IgD-negative memory B cell (primary cell): ENCODE data around the gene OGA. TPM values are rescaled to one million over a fixed set of nuclear protein-coding genes. Genes with fewer than 3 reads are reported as not detected.

Experiments
- H3K27ac Mint-ChIP-seq, 3 donors: one replicate each; pipeline ENCODE4 v1.8.0; 2020 to 2022; ENCODE audit warnings: mild to moderate bottlenecking in 3 of 3, mixed read lengths in 3 of 3, moderate library complexity in 1 of 3
- H3K27me3 Mint-ChIP-seq: one replicate; pipeline ENCODE4 v1.8.0; 2021; ENCODE audit warnings: mixed read lengths
- H3K36me3 Mint-ChIP-seq: one replicate; pipeline ENCODE4 v1.8.0; 2020; ENCODE audit warnings: mild to moderate bottlenecking, mixed read lengths
- H3K4me1 Mint-ChIP-seq, 3 donors: one replicate each; pipeline ENCODE4 v1.8.0; 2020 to 2022; ENCODE audit warnings: mixed read lengths in 3 of 3, mild to moderate bottlenecking in 1 of 3
- H3K4me3 Mint-ChIP-seq, 4 donors: one replicate each; pipeline ENCODE4 v1.8.0; 2020 to 2022; ENCODE audit warnings: mild to moderate bottlenecking in 4 of 4, mixed read lengths in 4 of 4, moderate library complexity in 3 of 4
- H3K9me3 Mint-ChIP-seq, 3 donors: one replicate each; pipeline ENCODE4 v1.8.0; 2020 to 2021; ENCODE audit warnings: mixed read lengths in 3 of 3, mild to moderate bottlenecking in 1 of 3
- polyA plus RNA-seq: library from polyadenylated mRNA; unstranded; fragments of 300-500 nt; fragmentation: Illumina TruSeq; gene quantifications from one replicate; pipeline ENCODE4 v1.2.3, GENCODE V29; 2021

OGA gene
- polyA plus RNA-seq, 1 donor from 2014 or later: 47.8 TPM

DNA sequence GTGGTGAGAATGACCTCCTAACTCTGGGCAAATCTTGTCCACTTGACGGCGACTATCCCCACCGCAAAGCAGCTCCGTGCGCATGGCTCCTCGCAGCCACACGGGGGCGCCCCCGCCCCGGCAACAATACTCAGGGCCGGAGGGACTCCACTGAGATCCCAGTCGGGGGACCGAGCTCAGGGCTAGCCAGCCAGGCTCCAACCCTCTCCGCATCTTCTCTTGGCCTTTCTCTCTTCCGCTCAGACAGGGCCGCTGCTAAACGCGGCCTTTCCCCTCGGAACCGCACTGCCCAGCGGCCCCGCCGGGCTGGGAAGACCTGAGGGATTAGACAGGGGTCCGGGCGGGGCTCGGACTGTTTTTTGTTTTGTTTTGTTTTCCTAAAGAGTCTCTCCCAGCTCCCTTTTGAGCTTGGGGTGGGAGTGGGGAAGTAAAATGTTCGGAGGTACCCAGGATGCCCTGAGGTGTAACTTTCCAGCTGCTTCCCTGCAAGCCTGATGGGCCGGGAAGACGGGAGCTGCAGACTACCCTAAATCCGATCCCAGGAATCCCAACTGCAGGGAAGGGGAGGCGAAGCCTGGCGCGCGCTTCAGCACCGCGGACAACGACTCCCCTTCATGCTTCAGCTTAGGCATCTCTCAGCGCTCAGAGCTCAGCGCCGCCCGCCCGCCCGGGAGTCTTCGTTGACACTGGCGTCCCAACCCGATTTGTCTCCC lies 22.7 kb upstream of the OGA start:
- Mint-ChIP-seq H3K4me3 (peak overlapping the region; percentile 68 to 97 (median 91)), H3K27ac (peak overlapping the region; percentile 27 to 84 (median 55)), H3K4me1 (peaks cover 26 to 47% (median 38%) of the 10 kb centered on the region in 3 donors), H3K27me3 (peaks cover 3% of the 10 kb centered on the region), H3K9me3 (no peaks in the 10 kb centered on the region), H3K36me3 (no peaks in the 10 kb centered on the region)

GRCh38 chr10:101840102-101840684 lies 21.9 kb upstream of the OGA start:
- Mint-ChIP-seq H3K9me3 (no peaks in the 10 kb centered on the region), H3K4me1 (peaks cover 29 to 50% (median 40%) of the 10 kb centered on the region in 3 donors), H3K27ac (peak overlapping the region in 2 of 3 donors; percentile 27 to 84), H3K4me3 (peak overlapping the region; percentile 68 to 97 (median 91)), H3K36me3 (no peaks in the 10 kb centered on the region), H3K27me3 (peaks cover 3% of the 10 kb centered on the region)

DNA sequence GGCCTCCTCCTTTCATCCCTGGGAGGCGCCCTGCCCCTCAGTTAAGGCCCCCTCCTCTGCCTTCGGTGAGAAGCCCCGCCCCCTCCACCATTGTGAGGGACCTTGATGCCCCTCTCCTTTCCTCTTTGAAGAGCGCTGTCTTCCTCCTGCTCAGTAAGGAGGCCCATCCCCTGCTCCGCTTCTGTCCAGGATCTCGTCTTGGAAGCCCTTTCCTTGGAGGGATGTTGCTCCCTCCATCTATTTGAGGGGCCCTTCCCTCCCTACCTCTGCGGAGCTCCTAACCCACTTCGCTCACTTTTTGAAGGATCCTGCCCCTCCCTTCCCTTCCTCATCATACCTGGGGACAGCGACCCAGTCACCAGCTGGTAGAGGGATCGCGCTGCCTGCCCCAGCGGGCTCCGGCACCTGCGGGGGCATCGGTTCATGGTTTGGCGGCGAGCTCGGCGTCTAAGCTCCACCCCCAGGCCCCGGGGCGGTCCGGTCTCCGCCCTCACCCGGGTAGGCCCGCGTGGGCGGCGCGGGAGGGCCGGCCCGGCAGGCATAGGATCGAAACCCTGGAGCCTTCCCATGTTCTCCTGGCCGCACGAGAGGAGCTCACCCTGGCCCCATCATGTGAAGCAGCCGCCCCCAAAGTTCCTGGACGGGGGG lies 21.3 kb upstream of the OGA start:
- H3K36me3 Mint-ChIP-seq: no peaks in the 10 kb centered on the region
- H3K4me1 Mint-ChIP-seq: peaks cover 34 to 54% (median 41%) of the 10 kb centered on the region in 3 donors
- no peaks in the 10 kb centered on the region for H3K9me3 Mint-ChIP-seq
- peak overlapping the region in 2 of 3 donors; percentile 69 to 80 for H3K27ac Mint-ChIP-seq
- H3K27me3 Mint-ChIP-seq: peaks cover 3% of the 10 kb centered on the region
- H3K4me3 Mint-ChIP-seq: peak overlapping the region; percentile 52 to 92 (median 78)

DNA sequence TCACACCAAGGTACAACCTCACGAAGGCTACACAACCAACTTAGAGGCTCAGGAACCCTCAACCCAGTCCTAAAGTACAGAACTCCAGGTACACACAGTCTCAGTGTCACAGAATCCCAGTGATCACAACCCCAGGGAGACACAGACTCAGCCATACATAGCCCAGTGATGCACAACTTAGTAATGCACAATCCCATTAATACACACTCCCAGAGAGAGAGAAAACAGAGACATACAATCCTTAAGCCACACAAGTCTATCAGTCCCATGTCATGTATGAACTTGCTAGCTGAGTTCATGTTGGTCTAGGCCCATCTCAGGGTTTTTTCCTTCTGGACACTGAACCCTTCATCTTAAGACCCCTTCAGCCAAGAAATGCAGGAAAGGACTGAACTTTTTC lies 20.8 kb upstream of the OGA start:
- Mint-ChIP-seq H3K4me3 (peak overlapping the region; percentile 36 to 92 (median 70)), H3K9me3 (no peaks in the 10 kb centered on the region), H3K4me1 (peaks cover 29 to 49% (median 37%) of the 10 kb centered on the region in 3 donors), H3K36me3 (no peaks in the 10 kb centered on the region), H3K27me3 (peaks cover 3% of the 10 kb centered on the region), H3K27ac (peak overlapping the region in 1 of 3 donors; percentile 69)

DNA sequence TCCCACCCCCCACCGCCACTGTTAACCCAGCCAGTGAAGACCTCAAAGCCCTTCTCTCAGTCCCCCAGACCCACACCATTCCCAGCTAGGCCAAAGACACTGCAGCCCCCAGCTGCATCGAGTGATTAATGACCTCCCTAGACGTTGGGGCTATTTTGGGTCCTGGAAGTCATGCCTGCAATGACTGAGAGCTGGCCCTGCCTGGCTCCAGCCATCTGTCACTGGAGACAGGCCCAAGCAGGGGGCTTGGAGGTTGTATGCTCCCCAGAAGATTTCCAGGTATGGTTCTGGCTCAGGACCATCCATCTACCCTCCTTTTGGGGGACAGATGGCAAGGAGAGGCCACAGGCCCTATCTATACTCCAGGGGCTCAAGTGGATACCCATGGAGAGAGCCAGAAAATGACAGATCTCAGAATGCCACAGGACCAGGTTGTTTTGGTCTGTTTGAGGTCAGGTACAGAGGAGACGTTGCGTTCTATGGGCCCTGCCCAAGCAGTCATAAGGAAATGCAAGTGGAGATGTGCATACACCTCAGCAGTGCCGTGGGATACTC lies 20.2 kb upstream of the OGA start:
- H3K4me1 Mint-ChIP-seq: peaks cover 29 to 50% (median 36%) of the 10 kb centered on the region in 3 donors
- H3K4me3 Mint-ChIP-seq: peak overlapping the region in 2 of 4 donors; percentile 52 to 60
- no peaks in the 10 kb centered on the region for H3K36me3 Mint-ChIP-seq
- peaks cover 3% of the 10 kb centered on the region for H3K27me3 Mint-ChIP-seq
- peak overlapping the region in 1 of 3 donors; percentile 69 for H3K27ac Mint-ChIP-seq
- no peaks in the 10 kb centered on the region for H3K9me3 Mint-ChIP-seq

DNA sequence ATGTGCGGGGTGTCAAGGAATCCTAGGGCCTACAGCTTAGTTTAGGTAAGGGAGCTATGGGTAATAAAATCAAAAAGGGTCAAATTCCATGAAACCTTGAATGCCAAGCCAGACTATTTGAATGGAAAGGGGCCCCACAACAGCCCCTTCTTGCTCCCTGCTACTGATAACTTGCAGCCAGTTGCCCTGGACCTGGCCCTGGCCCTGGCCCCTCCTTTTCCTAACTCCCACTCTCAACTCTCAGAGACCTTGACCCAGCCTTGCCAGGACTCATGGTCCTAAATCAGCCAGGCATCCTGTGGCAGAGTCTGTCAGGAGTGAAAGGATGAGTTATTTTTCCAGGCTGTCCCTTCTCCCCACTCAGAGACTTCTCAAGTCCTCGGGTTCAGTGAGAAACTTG lies 19.5 kb upstream of the OGA start:
- H3K27ac Mint-ChIP-seq: no peak overlapping the region
- peaks cover 3% of the 10 kb centered on the region for H3K27me3 Mint-ChIP-seq

DNA sequence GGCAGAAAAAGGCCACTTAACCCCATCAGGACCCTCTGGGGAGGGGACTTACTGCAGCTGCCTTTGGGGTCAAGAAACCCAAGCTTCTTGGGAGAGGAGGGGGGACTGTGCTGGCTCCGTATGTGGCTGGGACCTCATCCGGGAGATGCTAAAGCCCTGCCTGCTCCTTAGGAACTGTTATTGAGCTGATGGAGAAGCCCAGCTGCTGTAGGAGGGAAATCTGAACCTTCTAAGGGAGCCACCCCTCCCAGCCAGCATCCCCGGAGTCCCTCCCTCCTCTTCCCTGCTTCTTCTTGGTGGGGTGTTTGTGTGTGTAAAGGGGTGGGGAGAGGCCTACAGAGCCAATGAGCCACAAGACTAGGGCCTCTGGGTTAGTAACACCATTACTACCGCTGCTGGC lies 17.1 kb upstream of the OGA start:
- Mint-ChIP-seq H3K27me3 (no peaks in the 10 kb centered on the region), H3K4me1 (peaks cover 10 to 48% (median 36%) of the 10 kb centered on the region in 3 donors), H3K27ac (peak overlapping the region in 2 of 3 donors; percentile 40 to 84), H3K4me3 (peak overlapping the region in 1 of 4 donors; percentile 19), H3K9me3 (no peaks in the 10 kb centered on the region), H3K36me3 (no peaks in the 10 kb centered on the region)

More for the DNA sequence above, 19.5 kb upstream of the OGA start:
- Mint-ChIP-seq H3K4me1 (peaks cover 26 to 51% (median 34%) of the 10 kb centered on the region in 3 donors), H3K36me3 (no peaks in the 10 kb centered on the region), H3K4me3 (no peak overlapping the region), H3K9me3 (no peaks in the 10 kb centered on the region)

GRCh38 chr10:101834341-101834740 lies 16.1 kb upstream of the OGA start:
- H3K4me1 Mint-ChIP-seq: peaks cover 10 to 50% (median 34%) of the 10 kb centered on the region in 3 donors
- no peaks in the 10 kb centered on the region for H3K36me3 Mint-ChIP-seq
- H3K4me3 Mint-ChIP-seq: peak overlapping the region in 2 of 4 donors; percentile 54 to 56
- no peaks in the 10 kb centered on the region for H3K27me3 Mint-ChIP-seq
- H3K27ac Mint-ChIP-seq: peak overlapping the region in 2 of 3 donors; percentile 12 to 59
- H3K9me3 Mint-ChIP-seq: no peaks in the 10 kb centered on the region

DNA sequence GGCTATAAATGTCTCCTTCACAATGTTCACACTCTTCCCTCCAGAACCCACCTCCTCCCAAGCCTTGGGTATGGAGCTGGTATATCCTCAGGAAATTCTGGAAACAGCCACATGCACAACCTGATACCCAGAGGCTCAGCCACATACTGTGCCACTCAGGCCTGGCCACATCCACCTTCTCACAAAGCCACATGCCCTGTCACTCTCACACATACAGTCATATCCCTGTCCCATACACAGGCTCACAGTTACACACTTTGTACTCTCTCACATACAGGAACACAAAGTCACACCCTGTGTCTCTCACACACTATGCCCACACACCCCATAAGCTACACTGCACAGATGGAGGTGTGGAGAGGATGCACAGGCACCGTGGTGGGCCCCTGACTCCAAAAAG lies 15.2 kb upstream of the OGA start:
- peaks cover 2% of the 10 kb centered on the region for H3K36me3 Mint-ChIP-seq

GRCh38 chr10:101832325-101832771 lies 14.1 kb upstream of the OGA start:
- H3K27me3 Mint-ChIP-seq: no peaks in the 10 kb centered on the region
- H3K36me3 Mint-ChIP-seq: peaks cover 2% of the 10 kb centered on the region
- H3K9me3 Mint-ChIP-seq: no peaks in the 10 kb centered on the region
- peak overlapping the region in 2 of 3 donors; percentile 94 to 99 for H3K27ac Mint-ChIP-seq
- no peak overlapping the region for H3K4me3 Mint-ChIP-seq
- H3K4me1 Mint-ChIP-seq: peaks cover 10 to 39% (median 30%) of the 10 kb centered on the region in 3 donors

More for the DNA sequence above, 15.2 kb upstream of the OGA start:
- no peaks in the 10 kb centered on the region for H3K27me3 Mint-ChIP-seq
- H3K9me3 Mint-ChIP-seq: no peaks in the 10 kb centered on the region
- H3K27ac Mint-ChIP-seq: peak overlapping the region; percentile 53 to 91 (median 81)
- H3K4me1 Mint-ChIP-seq: peaks cover 10 to 43% (median 32%) of the 10 kb centered on the region in 3 donors
- H3K4me3 Mint-ChIP-seq: peak overlapping the region in 3 of 4 donors; percentile 25 to 73 (median 28)

DNA sequence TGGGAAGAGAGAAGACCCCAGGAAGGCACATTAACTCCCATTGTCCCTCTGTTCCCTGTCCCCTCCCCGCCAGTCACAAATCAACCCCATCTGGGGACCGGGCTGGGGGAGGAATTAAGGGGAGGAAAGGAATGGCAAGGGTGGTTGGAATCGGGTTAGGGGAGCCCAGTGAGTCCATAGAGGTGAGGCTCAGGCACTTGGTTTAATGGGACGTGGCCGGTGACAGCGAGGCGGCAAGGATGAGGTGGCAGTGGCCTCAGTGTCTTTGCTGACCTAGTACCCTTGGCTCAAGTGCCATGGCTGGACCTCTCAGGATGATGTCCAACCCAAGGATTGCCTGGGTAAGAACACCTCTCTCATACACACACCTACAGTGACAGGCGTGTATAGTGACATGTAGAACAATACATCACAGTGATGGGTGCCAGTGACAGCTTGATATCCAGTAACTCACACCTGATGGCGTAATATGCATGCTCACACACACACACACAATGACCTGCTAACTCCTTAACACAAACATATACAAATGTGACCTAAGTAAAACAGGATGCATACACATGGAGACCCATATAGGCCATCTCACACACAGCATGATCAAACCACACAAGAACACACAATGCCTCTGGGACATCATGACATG lies 13.0 kb upstream of the OGA start:
- Mint-ChIP-seq H3K4me3 (peak overlapping the region; percentile 76 to 94 (median 89)), H3K4me1 (peaks cover 12 to 40% (median 30%) of the 10 kb centered on the region in 3 donors), H3K27me3 (no peaks in the 10 kb centered on the region), H3K9me3 (no peaks in the 10 kb centered on the region), H3K27ac (peak overlapping the region; percentile 94 to 99 (median 98)), H3K36me3 (peaks cover 2% of the 10 kb centered on the region)

- Mint-ChIP-seq H3K9me3 (no peaks in the 10 kb centered on the region), H3K4me1 (peaks cover 9 to 36% (median 25%) of the 10 kb centered on the region in 3 donors)
These were observed 12.3 kb upstream of the OGA start for GRCh38 chr10:101830322-101831168.

DNA sequence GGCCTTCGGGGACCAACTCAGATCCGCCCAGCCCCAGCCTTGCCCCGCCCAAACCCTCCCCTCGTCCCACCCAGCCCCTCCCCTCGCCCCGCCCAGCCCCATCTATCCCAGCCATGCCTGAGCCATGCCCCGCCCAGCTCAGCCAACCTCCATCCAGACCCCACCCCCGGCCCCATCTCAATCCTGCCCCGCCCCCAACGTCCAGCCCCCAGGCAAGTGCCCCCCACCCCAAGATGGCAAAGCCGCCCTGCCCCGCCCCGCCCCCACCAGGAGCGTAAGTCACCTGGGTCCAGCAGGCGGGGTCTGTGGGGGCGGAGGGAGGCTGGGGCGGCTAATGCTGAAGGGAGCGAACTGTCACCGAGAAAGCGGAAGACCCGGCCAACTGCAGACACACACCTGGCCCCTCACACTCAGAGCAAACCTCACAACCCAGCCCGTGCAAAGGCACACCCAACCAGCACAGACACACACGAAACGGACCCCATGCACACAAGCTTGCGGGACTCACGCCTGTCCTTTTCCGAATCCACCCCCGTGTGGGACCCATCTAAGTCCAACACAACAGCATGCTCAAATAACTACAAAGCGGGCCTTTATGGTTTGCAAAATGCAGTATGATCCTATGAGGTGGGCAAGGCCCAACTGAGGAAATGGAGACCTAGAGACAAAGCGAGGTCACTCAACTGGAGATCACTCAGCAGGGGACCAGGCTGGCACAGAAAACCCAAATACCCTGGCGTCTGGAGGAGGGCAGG lies 11.5 kb upstream of the OGA start:
- H3K9me3 Mint-ChIP-seq: no peaks in the 10 kb centered on the region
- peak overlapping the region; percentile 94 to 99 (median 98) for H3K27ac Mint-ChIP-seq
- H3K4me3 Mint-ChIP-seq: peak overlapping the region; percentile 76 to 94 (median 89)
- H3K4me1 Mint-ChIP-seq: peaks cover 6 to 32% (median 23%) of the 10 kb centered on the region in 3 donors
- H3K27me3 Mint-ChIP-seq: no peaks in the 10 kb centered on the region
- H3K36me3 Mint-ChIP-seq: peaks cover 7% of the 10 kb centered on the region

More at GRCh38 chr10:101830322-101831168, 12.3 kb upstream of the OGA start:
- Mint-ChIP-seq H3K27ac (peak overlapping the region; percentile 94 to 99 (median 98)), H3K4me3 (peak overlapping the region; percentile 76 to 94 (median 89)), H3K27me3 (no peaks in the 10 kb centered on the region), H3K36me3 (peaks cover 7% of the 10 kb centered on the region)
